ENCODE measurements around the gene IL6ST.

The IL6ST gene

GRCh38 chr5:55894135-55894534 lies 100.6 kb downstream of the IL6ST start:
- no peak for DNase-seq

- DNase-seq: no peak
Measured at GRCh38 chr5:55892479-55892878, 102.3 kb downstream of the IL6ST start.

- DNase-seq: no peak
Measured at GRCh38 chr5:55888205-55888604, 106.6 kb downstream of the IL6ST start.

- DNase-seq: no peak
Measured at GRCh38 chr5:55885359-55885758, 109.4 kb downstream of the IL6ST start.
